ENCODE data around the gene EXOC2.

EXOC2 gene

GRCh38 chr6:502761-503160 lies 190.2 kb downstream of the EXOC2 start:
- DNase-seq (ENCODE audit: low read depth in 3 of 3) = no peak

- DNase-seq (ENCODE audit: low read depth in 3 of 3) = peak; percentile 54 to 74 (median 62)
Observed at GRCh38 chr6:501891-502601, 190.9 kb downstream of the EXOC2 start.

DNA sequence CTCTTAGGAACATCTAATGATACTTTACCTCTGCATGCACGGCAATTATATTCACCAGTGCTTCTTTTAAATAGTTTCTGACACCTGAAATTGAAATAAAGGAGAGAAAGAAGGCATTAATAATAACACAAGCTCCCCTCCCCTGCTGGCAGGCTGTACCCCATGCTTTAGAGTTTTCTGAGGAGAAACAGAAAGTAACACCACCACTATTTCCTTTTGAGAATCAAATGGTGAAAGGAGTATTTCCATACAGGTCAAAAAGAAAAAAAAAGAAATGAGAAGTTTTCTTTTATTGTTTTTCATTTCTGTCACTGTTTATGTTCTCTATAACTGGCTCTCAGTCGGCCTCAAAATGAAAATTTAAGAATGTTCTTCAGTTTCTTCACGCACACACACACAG lies 193.3 kb downstream of the EXOC2 start:
- DNase-seq (ENCODE audit: low read depth in 3 of 3) = no peak

DNA sequence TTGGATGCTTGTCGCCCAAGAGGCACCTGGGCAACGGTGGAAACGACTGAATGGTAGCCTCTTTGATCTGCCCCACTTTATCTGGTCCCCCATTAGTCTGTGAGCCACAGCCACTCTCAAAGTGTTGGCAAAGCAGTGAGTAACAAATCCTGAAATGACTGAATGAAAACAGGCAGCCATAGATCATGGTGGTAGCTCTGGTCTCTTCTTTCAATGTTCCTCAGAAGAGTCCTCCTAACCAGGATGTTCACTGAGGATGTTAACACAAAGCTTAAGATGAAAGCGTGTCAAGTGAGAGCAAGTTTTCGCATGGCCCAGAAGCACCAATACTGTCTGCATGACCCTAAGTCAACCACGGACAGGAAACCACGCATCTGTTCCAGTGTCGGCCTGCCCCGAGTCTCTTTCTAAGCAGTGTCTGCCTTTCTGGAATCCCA lies 194.1 kb downstream of the EXOC2 start:
- DNase-seq (ENCODE audit: low read depth in 3 of 3) = peak in 1 of 3 experiments; percentile 62

GRCh38 chr6:497258-497657 lies 195.7 kb downstream of the EXOC2 start:
- no peak for DNase-seq (ENCODE audit: low read depth in 3 of 3)

DNA sequence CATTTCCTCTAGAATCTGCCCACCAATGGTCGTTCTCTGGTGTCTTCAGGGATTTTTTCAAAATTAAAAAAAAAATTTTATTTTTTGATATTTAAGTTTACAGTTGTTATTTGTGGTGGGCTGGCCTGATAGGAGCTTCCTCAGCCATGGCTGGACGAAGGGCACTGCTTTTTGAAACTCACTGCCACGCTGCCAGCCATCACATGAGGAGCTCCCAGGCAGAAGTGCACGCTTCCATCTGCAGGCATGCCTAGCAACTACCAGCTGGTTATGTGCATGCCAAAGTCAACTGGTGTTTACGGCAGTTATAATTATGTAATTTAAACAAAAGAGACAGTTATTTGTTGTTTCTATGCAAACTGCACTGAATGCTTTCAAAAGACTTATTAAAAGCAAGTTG lies 196.3 kb downstream of the EXOC2 start:
- DNase-seq (ENCODE audit: low read depth in 3 of 3) = no peak

- no peak for DNase-seq (ENCODE audit: low read depth in 3 of 3)
Observed at GRCh38 chr6:494394-494793, 198.5 kb downstream of the EXOC2 start.

- no peak for DNase-seq (ENCODE audit: low read depth in 3 of 3)
Observed at GRCh38 chr6:493840-494239, 199.1 kb downstream of the EXOC2 start.

DNA sequence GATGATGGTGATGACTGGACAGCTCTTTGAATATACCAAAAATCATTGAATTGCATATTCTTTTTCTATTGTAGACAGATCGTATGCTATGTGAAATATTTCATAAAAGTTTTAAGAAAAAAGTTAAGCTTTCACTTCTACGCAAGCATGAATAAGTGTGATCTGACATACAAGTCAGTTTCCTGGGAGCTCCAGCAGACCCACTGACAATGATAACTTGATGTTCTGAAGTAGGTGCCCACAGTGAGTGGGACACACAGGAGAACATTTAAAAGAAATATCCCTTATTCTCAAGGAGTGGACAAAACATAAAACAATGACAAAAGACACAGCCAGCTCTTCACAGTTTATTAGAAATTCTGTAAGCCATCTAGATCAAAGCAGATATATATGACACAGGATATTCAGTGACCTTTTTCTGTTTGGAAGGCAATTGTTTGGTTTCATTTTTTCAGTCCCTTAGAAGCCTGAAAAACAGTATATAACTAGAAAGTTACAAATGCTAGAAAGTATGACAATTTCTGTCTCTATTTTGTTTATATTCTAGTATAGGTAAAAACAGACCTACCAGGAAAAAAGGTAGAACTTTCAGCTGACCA lies 200.0 kb downstream of the EXOC2 start:
- no peak for DNase-seq (ENCODE audit: low read depth in 3 of 3)

DNA sequence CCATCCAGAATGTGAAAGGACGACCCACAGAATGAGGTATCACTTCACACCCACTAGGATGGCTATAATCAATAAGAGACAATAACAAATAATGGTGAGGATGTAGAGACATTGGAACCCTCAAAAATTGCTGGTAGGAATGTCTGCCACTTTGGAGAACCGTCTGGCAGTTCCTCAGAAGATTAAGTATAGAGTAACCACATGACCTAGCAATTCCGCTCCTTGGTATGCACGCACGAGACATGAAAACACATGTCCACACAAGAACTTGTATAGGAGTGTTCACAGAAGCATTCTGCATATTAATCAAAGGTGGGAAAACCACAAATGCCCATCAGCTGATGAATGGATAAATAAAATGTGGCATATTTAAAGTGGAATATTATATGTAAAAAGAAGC lies 200.8 kb downstream of the EXOC2 start:
- no peak for DNase-seq (ENCODE audit: low read depth in 3 of 3)

DNA sequence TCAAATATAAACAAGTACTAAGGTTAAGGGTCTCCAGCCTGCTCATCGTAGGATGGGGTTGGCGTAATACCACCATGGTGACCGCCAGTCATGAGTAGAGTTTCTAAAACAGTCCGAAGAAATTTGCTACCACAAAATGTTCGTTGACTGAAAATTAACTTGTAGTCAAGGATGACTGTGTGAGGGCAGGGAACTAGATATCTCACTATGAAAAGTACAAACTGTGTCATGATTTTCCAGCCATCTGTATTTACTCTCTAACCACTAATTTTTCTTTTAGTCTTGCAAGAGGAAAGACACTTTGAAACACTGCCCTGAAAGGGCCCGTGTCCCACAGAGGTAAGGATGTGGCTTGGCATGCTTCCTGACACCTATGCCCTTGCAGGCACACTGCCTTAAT lies 201.7 kb downstream of the EXOC2 start:
- peak in 1 of 3 experiments; percentile 57 for DNase-seq (ENCODE audit: low read depth in 3 of 3)

- no peak for DNase-seq (ENCODE audit: low read depth in 3 of 3)
Observed at GRCh38 chr6:490251-491037, 202.5 kb downstream of the EXOC2 start.

GRCh38 chr6:489762-490161 lies 203.2 kb downstream of the EXOC2 start:
- no peak for DNase-seq (ENCODE audit: low read depth in 3 of 3)

DNA sequence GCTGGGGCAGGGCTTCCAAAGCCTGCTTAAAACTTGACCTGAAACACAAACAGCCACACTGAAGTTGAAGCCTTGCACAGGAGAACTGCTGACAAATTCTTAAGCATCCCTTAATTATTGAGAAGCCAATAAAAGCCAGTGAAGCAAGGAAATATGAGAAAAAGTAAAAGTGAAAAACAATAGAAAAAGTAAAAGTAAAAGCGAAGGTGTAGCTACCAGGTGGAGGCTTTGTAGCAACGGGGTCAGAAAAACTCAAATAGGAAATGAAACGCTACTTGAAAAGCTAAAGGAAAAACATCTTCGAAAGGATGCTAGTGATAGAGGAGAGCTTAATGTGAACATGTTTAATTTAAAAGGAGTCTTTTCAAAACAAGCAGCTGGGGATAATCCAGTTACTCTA lies 203.9 kb downstream of the EXOC2 start:
- no peak for DNase-seq (ENCODE audit: low read depth in 3 of 3)

DNA sequence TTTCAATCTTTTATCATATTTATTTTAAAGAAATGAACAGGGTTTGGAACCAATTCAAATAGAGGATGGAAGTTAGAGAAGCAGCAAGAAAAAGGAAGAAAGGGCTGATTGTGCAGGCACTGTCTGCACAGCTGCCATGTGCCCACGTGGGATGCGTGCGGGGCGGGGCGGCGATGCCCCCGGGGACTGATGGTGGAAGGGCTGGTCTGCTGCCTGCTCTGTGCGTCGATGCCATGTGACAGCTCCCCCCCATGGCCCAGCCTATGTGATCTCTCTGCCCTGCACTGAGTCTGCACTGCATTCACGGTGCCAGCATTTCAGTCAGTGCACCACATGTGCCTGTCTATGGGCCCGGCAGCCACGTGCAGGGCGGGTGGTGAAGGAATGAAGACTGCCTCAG lies 205.0 kb downstream of the EXOC2 start:
- no peak for DNase-seq (ENCODE audit: low read depth in 3 of 3)

- no peak for DNase-seq (ENCODE audit: low read depth in 3 of 3)
Observed at GRCh38 chr6:485655-486170, 207.2 kb downstream of the EXOC2 start.

DNA sequence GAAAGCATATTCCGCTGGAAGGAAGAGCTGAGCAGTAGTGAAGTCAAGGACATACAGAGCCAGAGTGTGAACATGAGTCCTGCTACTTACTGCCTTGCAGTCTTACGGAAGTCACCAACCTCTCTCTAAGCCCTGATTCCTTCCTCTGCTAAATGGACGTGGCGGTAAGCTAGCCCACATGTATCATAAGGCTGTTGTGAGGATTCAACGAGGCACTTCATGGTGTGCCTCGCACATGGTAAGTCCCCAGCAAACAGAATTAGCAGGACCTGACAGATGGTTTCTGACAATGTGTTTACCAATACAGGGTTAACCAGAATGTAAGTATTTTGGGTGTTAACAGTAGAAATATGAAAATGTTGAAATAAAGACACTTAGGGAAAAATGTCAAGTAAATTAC lies 208.2 kb downstream of the EXOC2 start:
- DNase-seq (ENCODE audit: low read depth in 3 of 3) = no peak

GRCh38 chr6:484086-484745 lies 208.7 kb downstream of the EXOC2 start:
- DNase-seq (ENCODE audit: low read depth in 3 of 3) = no peak

- no peak for DNase-seq (ENCODE audit: low read depth in 3 of 3)
Observed at GRCh38 chr6:475314-475713, 217.6 kb downstream of the EXOC2 start.

GRCh38 chr6:474453-475185 lies 218.3 kb downstream of the EXOC2 start:
- DNase-seq (ENCODE audit: low read depth in 3 of 3) = peak; percentile 55 to 83 (median 63)

- DNase-seq (ENCODE audit: low read depth in 3 of 3) = no peak
Observed at GRCh38 chr6:473768-474452, 219.0 kb downstream of the EXOC2 start.
